ENCODE results near the gene PCSK9.

GRCh38 chr1:55002686-55003085 lies 36.7 kb upstream of the PCSK9 start:
- TF ChIP-seq RCOR1 (IDR thresholded peaks at IDR 0.05; ENCODE audit: insufficient replicate concordance, low read length): no peak
- no peak for TF ChIP-seq CTCF (conservative IDR thresholded peaks at IDR 0.05; ENCODE audit: low read depth, low read length)
- no peak for TF ChIP-seq RFX5 (IDR thresholded peaks at IDR 0.05; ENCODE audit: low read depth, low read length)
- no peak for TF ChIP-seq MXI1 (IDR thresholded peaks at IDR 0.05; ENCODE audit: borderline replicate concordance, low read depth, low read length)
- no peak for TF ChIP-seq POLR2A (IDR thresholded peaks at IDR 0.05; ENCODE audit: low read depth, low read length)
- no peak for TF ChIP-seq ELK1 (IDR thresholded peaks at IDR 0.05; ENCODE audit: borderline replicate concordance, low read depth, low read length)
- TF ChIP-seq FOS (IDR thresholded peaks at IDR 0.05; ENCODE audit: low read depth, low read length): no peak

Measured in IMR-90 (cell line).